HepG2 (cell line): ENCODE measurements around the gene LLGL2. TPM values are rescaled to one million over a fixed set of nuclear protein-coding genes. Genes with fewer than 3 reads are reported as not detected.

Source experiments
- ATAC-seq: fragments of 200-7000 bp; cut with Tn5 transposase; 3 replicates; pipeline ENCODE4 v1.9.1; 2020; ENCODE audit warnings: mild to moderate bottlenecking, moderate library complexity
- BruUV-seq: library from RNA; stranded (reverse); fragments of 400-500 nt; replicated peaks from 2 replicates; lab custom pipeline; 2021; lab: Mats Ljungman, UMichigan
- CTCF ChIA-PET: fragments of 300-600 bp; formaldehyde crosslinking; extraction: SDS; loops from one replicate; lab custom pipeline; 2021; ENCODE audit warnings: low total read pairs, inconsistent platforms, low intra/inter-chr PET ratio; lab: Yijun Ruan, JAX
- POLR2A ChIA-PET: fragments of 350-600 bp; sonication (Branson Sonifier 250); formaldehyde crosslinking; loops from one replicate; lab custom pipeline; 2020; ENCODE audit warnings: antibody characterized with exemption, inconsistent platforms; lab: Yijun Ruan, JAX
- DNase-seq: peaks from one replicate; pipeline ENCODE4 v3.0.0-alpha.2; 2015; ENCODE audit warnings: low spot score
- FAIRE-seq: peaks from 3 replicates; lab custom pipeline; 2011; peaks lifted over from hg19 to GRCh38; lab: Jason Lieb, UNC
- H2AFZ ChIP-seq: one replicate; pipeline ENCODE4 v1.6.1; 2011; ENCODE audit warnings: low read length, inconsistent platforms
- H3K27ac ChIP-seq: fragments of 300-600 bp; 3 replicates; pipeline ENCODE4 v1.8.0; 2011; ENCODE audit warnings: mixed run types, mild to moderate bottlenecking, mixed read lengths, low read length, inconsistent platforms; ENCODE audit not compliant: insufficient read depth; ENCODE audit errors: extremely low read length
- H3K27me3 ChIP-seq, 2 experiments: fragments of 200-600 bp in 1 of 2; 2 replicates in 1 of 2; 3 replicates in 1 of 2; pipeline versions ENCODE4 v1.6.0 to v1.8.0; 2011; ENCODE audit warnings: low read length in 2 of 2, mild to moderate bottlenecking in 2 of 2, moderate library complexity in 2 of 2, inconsistent platforms in 1 of 2; ENCODE audit not compliant: insufficient read depth in 2 of 2, control insufficient read depth in 1 of 2
- H3K36me3 ChIP-seq, 2 experiments: fragments of 200-600 bp in 1 of 2; replicated peaks in 1 of 2; 2 replicates in 1 of 2; 3 replicates in 1 of 2; pipeline versions ENCODE4 v1.5.1 to v1.8.0; 2011; ENCODE audit warnings: low read length in 2 of 2, inconsistent platforms in 1 of 2; ENCODE audit not compliant: insufficient read depth in 2 of 2, control insufficient read depth in 1 of 2
- H3K4me1 ChIP-seq: 2 replicates; pipeline ENCODE4 v1.5.1; 2012; ENCODE audit warnings: low read length, inconsistent platforms; ENCODE audit not compliant: insufficient read depth
- H3K4me2 ChIP-seq: 2 replicates; pipeline ENCODE4 v1.6.0; 2011; ENCODE audit warnings: low read depth, low read length, inconsistent platforms
- H3K4me3 ChIP-seq, 3 experiments: fragments of 200-600 bp in 1 of 3; sonication (generic), shearing (Covaris generic) in 1 of 3; replicated peaks in 1 of 3; 2 replicates each; pipeline ENCODE4 v1.5.1; 2011 to 2016; ENCODE audit warnings: low read length in 3 of 3, inconsistent platforms in 2 of 3, low read depth in 2 of 3, mild to moderate bottlenecking in 2 of 3, control low read depth in 1 of 3, mixed read lengths in 1 of 3; ENCODE audit not compliant: insufficient read depth in 1 of 3
- H3K79me2 ChIP-seq: one replicate; pipeline ENCODE4 v1.6.1; 2011; ENCODE audit warnings: low read length, inconsistent platforms; ENCODE audit not compliant: insufficient read depth
- H3K9ac ChIP-seq: 2 replicates; pipeline ENCODE4 v1.6.0; 2011; ENCODE audit warnings: mild to moderate bottlenecking, low read depth, low read length, inconsistent platforms; ENCODE audit not compliant: insufficient read depth
- H3K9me3 ChIP-seq: 2 replicates; pipeline ENCODE4 v1.5.1; 2012; ENCODE audit warnings: mild to moderate bottlenecking, low read length
- H4K20me1 ChIP-seq: 2 replicates; pipeline ENCODE4 v1.6.0; 2011; ENCODE audit warnings: inconsistent platforms, mild to moderate bottlenecking, low read length, moderate library complexity; ENCODE audit not compliant: insufficient read depth
- AGO2 ChIP-seq: fragments of 200-400 bp; formaldehyde crosslinking; optimal IDR thresholded peaks from 2 replicates; pipeline ENCODE3; 2017; ENCODE audit warnings: mild to moderate bottlenecking, low read depth, low read length, moderate library complexity
- GMEB2 ChIP-seq: IDR thresholded peaks from 2 replicates; pipeline ENCODE4 v1.6.1; 2016; ENCODE audit warnings: missing biosample characterization, missing genetic modification reagents, low read depth
- PHF21A ChIP-seq: sonication (generic); formaldehyde crosslinking; IDR thresholded peaks from 2 replicates; pipeline ENCODE4 v1.5.0; 2020; ENCODE audit warnings: mild to moderate bottlenecking, missing genetic modification reagents
- SSRP1 ChIP-seq: IDR thresholded peaks from 2 replicates; pipeline ENCODE4 v1.6.1; 2016; ENCODE audit warnings: control low read depth
- ZNF407 ChIP-seq: sonication (generic); formaldehyde crosslinking; IDR thresholded peaks from one replicate; pipeline ENCODE4 v1.5.1; 2020; ENCODE audit warnings: mild to moderate bottlenecking, missing genetic modification reagents; ENCODE audit errors: not compliant biosample characterization
- WGBS: methylation state at CpG from one replicate; pipeline ENCODE4 v1.1.6; 2017; ENCODE audit warnings: low lambda C conversion rate; 5-methylcytosine and 5-hydroxymethylcytosine counted together
- in situ Hi-C: cut with HindIII; loops from 2 replicates; pipeline ENCODE4 v1.10.0; 2017; ENCODE audit warnings: low pct_unique_long_range_greater_than_20kb; ENCODE audit not compliant: extremely low pct_ligation_motif_present
- intact Hi-C: fragments of 100-400 bp; cut with micrococcal nuclease; formaldehyde crosslinking; loops from one replicate; pipeline ENCODE4 v1.10.0; 2022; ENCODE audit not compliant: unreplicated experiment
- polyA plus RNA-seq, 8 experiments: library from polyadenylated mRNA; depleted of rRNA in 3 of 8; stranded (reverse) in 7 of 8; unstranded in 1 of 8; fragments of >200 nt; fragmentation: Illumina TruSeq in 4 of 8; extraction: Trizol in 4 of 8; gene quantifications; 2 replicates each; pipeline versions ENCODE4 v1.2.1 to v1.2.3, GENCODE V29; 2011 to 2016; ENCODE audit warnings: low read depth in 4 of 8, missing spikeins in 1 of 8, mixed read lengths in 1 of 8; ENCODE audit not compliant: insufficient read depth in 1 of 8
- total RNA-seq, 5 experiments: library from RNA; depleted of rRNA; stranded (reverse); fragments of >200 nt; fragmentation: Illumina TruSeq; extraction: Trizol; gene quantifications; 2 replicates each; pipeline ENCODE4 v1.2.3, GENCODE V29; 2016; ENCODE audit warnings: low read depth in 1 of 5

The LLGL2 gene
- total and polyA plus RNA-seq, 2 of the 13 experiments (the other 11 are each of a cell fraction or from before 2014, with no cell fraction given) = 83.0 to 86.7 TPM

DNA sequence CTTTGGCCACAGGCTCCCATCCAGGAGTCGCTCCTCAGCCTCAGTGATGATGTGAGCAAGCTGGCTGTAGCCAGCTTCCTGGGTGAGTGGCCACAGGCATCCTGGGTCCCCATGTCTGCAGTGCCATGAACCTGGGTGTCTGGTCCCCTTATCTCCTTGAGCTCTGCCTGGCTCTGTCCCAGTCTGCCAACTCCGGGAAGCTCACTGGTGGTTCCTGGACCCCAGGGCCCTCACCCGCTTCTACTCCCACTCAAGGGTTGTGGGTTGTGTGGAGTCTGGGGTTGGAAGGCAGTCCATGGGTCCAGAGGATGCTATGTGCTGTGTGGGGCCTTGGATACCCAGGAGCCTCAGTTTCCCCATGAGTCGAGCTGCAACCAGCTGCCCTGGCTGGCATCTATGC, 96.0 kb downstream of the LLGL2 start:
- no peaks in the 10 kb centered on the region for H3K27me3 ChIP-seq
- WGBS = 77% methylated on average over 4 of the region's 4 CpGs
- no peaks in the 10 kb centered on the region for H3K36me3 ChIP-seq
- H2AFZ ChIP-seq = no peak overlapping the region
- TF ChIP-seq GMEB2 (CRISPR knock-in tag) (no peak), SSRP1 (CRISPR knock-in tag) (peak; percentile 57; the same call in 1 of the 2 replicates), PHF21A (CRISPR knock-in tag) (no peak), ZNF407 (peak; percentile 9), AGO2 (peak; percentile 62)
- no peak overlapping the region for H3K4me2 ChIP-seq
- ATAC-seq = no peak
- BruUV-seq = no TSS peak
- DNase-seq = no peak
- FAIRE-seq = no peak
- H3K79me2 ChIP-seq = no peaks in the 10 kb centered on the region
- no peak overlapping the region for H3K27ac ChIP-seq
- ChIA-PET CTCF (no interaction called here), POLR2A (interaction anchor here (0.6 to 3.7 kb wide), 4 partner anchors 11 to 193 kb away, joined by 4 to 12 read pairs (median 8); partner anchors contain the start of gene SMIM5)
- H3K4me1 ChIP-seq = peaks cover 6% of the 10 kb centered on the region; the same call in 1 of the 2 replicates
- in situ Hi-C loops = no loop called here
- no peaks in the 10 kb centered on the region; the same call in 1 of the 2 replicates for H4K20me1 ChIP-seq
- intact Hi-C loops = no loop called here
- H3K9me3 ChIP-seq = no peaks in the 10 kb centered on the region
- H3K4me3 ChIP-seq = no peak overlapping the region
- H3K9ac ChIP-seq = no peak overlapping the region
